Fibroblast of lung (primary cell): ENCODE data around the gene FOXR1. TPM values are rescaled to one million over a fixed set of nuclear protein-coding genes. Genes with fewer than 3 reads are reported as not detected.

Experiments
- DNase-seq, 2 donors: peaks; one replicate each; pipeline versions ENCODE4 v3.0.0 to v3.0.0-alpha.2; 2010; ENCODE audit warnings: low read depth in 2 of 2
- H2AFZ ChIP-seq: 2 replicates; pipeline ENCODE4 v1.5.1; 2012; ENCODE audit warnings: low read length, control low read depth, inconsistent platforms
- H3K27ac ChIP-seq: 2 replicates; pipeline ENCODE4 v1.5.1; 2011; ENCODE audit warnings: low read length, control low read depth; ENCODE audit not compliant: insufficient read depth
- H3K27me3 ChIP-seq: 2 replicates; pipeline ENCODE4 v1.5.1; 2011; ENCODE audit warnings: mild to moderate bottlenecking, low read length; ENCODE audit not compliant: control insufficient read depth, insufficient read depth
- H3K36me3 ChIP-seq: 2 replicates; pipeline ENCODE4 v1.5.1; 2011; ENCODE audit warnings: low read length; ENCODE audit not compliant: control insufficient read depth, insufficient read depth
- H3K4me1 ChIP-seq: 2 replicates; pipeline ENCODE4 v1.5.1; 2011; ENCODE audit warnings: low read length; ENCODE audit not compliant: control insufficient read depth, insufficient read depth; ENCODE audit errors: extremely low read depth
- H3K4me2 ChIP-seq: 2 replicates; pipeline ENCODE4 v1.5.1; 2011; ENCODE audit warnings: low read length, control low read depth; ENCODE audit not compliant: insufficient read depth; ENCODE audit errors: extremely low read depth
- H3K4me3 ChIP-seq, 4 experiments: fragments of 200-600 bp in 1 of 4; sonication (generic) in 1 of 4; replicated peaks in 1 of 4; 2 replicates each; pipeline ENCODE4 v1.5.1; 2011 to 2016; ENCODE audit warnings: low read length in 4 of 4, low read depth in 3 of 4, mild to moderate bottlenecking in 3 of 4, control low read depth in 2 of 4, inconsistent platforms in 1 of 4, mixed read lengths in 1 of 4; ENCODE audit not compliant: insufficient read depth in 1 of 4; ENCODE audit errors: control extremely low read depth in 1 of 4
- H3K79me2 ChIP-seq: 2 replicates; pipeline ENCODE4 v1.5.1; 2012; ENCODE audit warnings: mild to moderate bottlenecking, low read length, inconsistent platforms; ENCODE audit not compliant: control insufficient read depth, insufficient read depth
- H3K9ac ChIP-seq: 2 replicates; pipeline ENCODE4 v1.5.1; 2011; ENCODE audit warnings: mild to moderate bottlenecking, low read length, control low read depth; ENCODE audit not compliant: insufficient read depth
- H3K9me3 ChIP-seq: 2 replicates; pipeline ENCODE4 v1.5.1; 2012; ENCODE audit warnings: low read depth, low read length; ENCODE audit not compliant: control insufficient read depth, insufficient read depth
- H4K20me1 ChIP-seq: 2 replicates; pipeline ENCODE4 v1.5.1; 2011; ENCODE audit warnings: low read length; ENCODE audit not compliant: control insufficient read depth, insufficient read depth; ENCODE audit errors: extremely low read depth
- CTCF ChIP-seq, 2 donors: IDR thresholded peaks in 1 of 2; conservative IDR thresholded peaks in 1 of 2; 1 replicate in 1 of 2; 2 replicates in 1 of 2; pipeline ENCODE4 v1.5.1; 2011 to 2012; ENCODE audit warnings: low read length in 2 of 2, control low read depth in 1 of 2, inconsistent platforms in 1 of 2, low read depth in 1 of 2, mild to moderate bottlenecking in 1 of 2
- EZH2 ChIP-seq: IDR thresholded peaks from 2 replicates; pipeline ENCODE4 v1.5.1; 2012; ENCODE audit warnings: low read length, control low read depth, mild to moderate bottlenecking; ENCODE audit errors: missing control alignments
- polyA plus RNA-seq, 2 donors: library from polyadenylated mRNA; depleted of rRNA in 1 of 2; stranded (reverse) in 1 of 2; unstranded in 1 of 2; fragments of >200 nt; gene quantifications; 2 replicates each; pipeline ENCODE4 v1.2.1, GENCODE V29; 2011 to 2012; ENCODE audit warnings: missing spikeins in 1 of 2
- total RNA-seq: library from RNA; depleted of rRNA; stranded (reverse); fragments of >200 nt; gene quantifications from 2 replicates; pipeline ENCODE4 v1.2.1, GENCODE V29; 2014

FOXR1 gene
- total and polyA plus RNA-seq, 2 donors (not counting 1 experiment from before 2014, with no cell fraction given): not detected

GRCh38 chr11:118922745-118923627, 48.6 kb upstream of the FOXR1 start:
- Histone ChIP-seq H3K4me1 (peaks cover 29% of the 10 kb centered on the region), H3K27ac (peak overlapping the region; percentile 99), H3K9ac (peak overlapping the region; percentile 91), H3K27me3 (no peaks in the 10 kb centered on the region), H3K4me2 (peak overlapping the region; percentile 96), H4K20me1 (no peaks in the 10 kb centered on the region), H3K9me3 (no peaks in the 10 kb centered on the region), H3K79me2 (peaks cover 65% of the 10 kb centered on the region), H2AFZ (no peak overlapping the region), H3K36me3 (no peaks in the 10 kb centered on the region), H3K4me3 (peak overlapping the region; percentile 89 to 99 (median 94))
- TF ChIP-seq CTCF (conservative IDR thresholded peaks at IDR 0.05 in 1 of 2, IDR thresholded peaks at IDR 0.05 in 1 of 2; ENCODE audit: low read depth in 1 of 2, low read length in 2 of 2): no peak
- no peak for DNase-seq

GRCh38 chr11:118923721-118924587, 47.6 kb upstream of the FOXR1 start:
- Histone ChIP-seq H3K9me3 (no peaks in the 10 kb centered on the region), H3K27ac (peak overlapping the region; percentile 99), H3K4me3 (peak overlapping the region; percentile 89 to 99 (median 94)), H3K79me2 (peaks cover 61% of the 10 kb centered on the region), H3K9ac (peak overlapping the region; percentile 91), H2AFZ (no peak overlapping the region), H3K27me3 (no peaks in the 10 kb centered on the region), H3K4me2 (peak overlapping the region; percentile 96), H3K4me1 (peaks cover 30% of the 10 kb centered on the region), H4K20me1 (no peaks in the 10 kb centered on the region), H3K36me3 (no peaks in the 10 kb centered on the region)
- TF ChIP-seq CTCF (conservative IDR thresholded peaks at IDR 0.05 in 1 of 2, IDR thresholded peaks at IDR 0.05 in 1 of 2; ENCODE audit: low read depth in 1 of 2, low read length in 2 of 2) (no peak), EZH2 (no peak)
- no peak for DNase-seq
